K562 (cell line): ENCODE measurements around the gene MYL12B. TPM values are rescaled to one million over a fixed set of nuclear protein-coding genes. Genes with fewer than 3 reads are reported as not detected.

ENCODE experiments used
- CSDE1 ChIP-seq, 2 experiments: fragments of 450-650 bp; IDR thresholded peaks; 2 replicates each; pipeline ENCODE4 v1.6.1; 2016; ENCODE audit warnings: mild to moderate bottlenecking in 1 of 2
- ELF2 ChIP-seq: fragments of 250-450 bp; sonication (Bioruptor Pico); IDR thresholded peaks from 2 replicates; pipeline ENCODE4 v1.5.0; 2021; ENCODE audit warnings: mild to moderate bottlenecking
- FOSL1 ChIP-seq: fragments of 200-800 bp; sonication (Bioruptor generic); conservative IDR thresholded peaks from 2 replicates; pipeline ENCODE4 v1.6.1; 2016; ENCODE audit warnings: missing genetic modification characterization, missing compliant biosample characterization
- HIVEP1 ChIP-seq: fragments of 250-450 bp; sonication (Bioruptor Pico); IDR thresholded peaks from 2 replicates; pipeline ENCODE4 v1.4.0; 2020; ENCODE audit warnings: mild to moderate bottlenecking
- KLF13 ChIP-seq: fragments of 450-650 bp; IDR thresholded peaks from 2 replicates; pipeline ENCODE4 v1.6.1; 2016; ENCODE audit warnings: missing genetic modification characterization, low read depth, mild to moderate bottlenecking, missing compliant biosample characterization, moderate library complexity, borderline replicate concordance
- MAFG ChIP-seq: fragments of 450-650 bp; conservative IDR thresholded peaks from 2 replicates; pipeline ENCODE4 v1.6.1; 2016; ENCODE audit warnings: missing genetic modification characterization, missing compliant biosample characterization
- NKRF ChIP-seq: fragments of 450-650 bp; IDR thresholded peaks from 2 replicates; pipeline ENCODE4 v1.6.1; 2016; ENCODE audit warnings: borderline replicate concordance
- PREB ChIP-seq: sonication (generic); formaldehyde crosslinking; IDR thresholded peaks from 2 replicates; pipeline ENCODE4 v1.8.1; 2023; ENCODE audit warnings: mild to moderate bottlenecking, missing genetic modification reagents
- RUNX1 ChIP-seq: sonication (generic); IDR thresholded peaks from 2 replicates; pipeline ENCODE4 v1.6.1; 2016; ENCODE audit warnings: antibody characterized with exemption, low read depth
- TBP ChIP-seq: optimal IDR thresholded peaks from 2 replicates; pipeline ENCODE3; 2011; ENCODE audit warnings: low read depth, low read length, improper control_type of control experiment
- TSC22D4 ChIP-seq: fragments of 450-650 bp; IDR thresholded peaks from 2 replicates; pipeline ENCODE4 v1.6.1; 2016; ENCODE audit warnings: missing genetic modification characterization, missing biosample characterization, control low read depth
- USF2 ChIP-seq: sonication (generic); formaldehyde crosslinking; IDR thresholded peaks from 2 replicates; pipeline ENCODE4 v1.5.0; 2020; ENCODE audit warnings: missing genetic modification reagents
- ZNF174 ChIP-seq: fragments of 250-450 bp; sonication (Bioruptor Pico); IDR thresholded peaks from 2 replicates; pipeline ENCODE4 v1.4.0; 2020; ENCODE audit warnings: mild to moderate bottlenecking
- ZNF408 ChIP-seq: fragments of 250-450 bp; sonication (Bioruptor Pico); IDR thresholded peaks from 2 replicates; pipeline ENCODE4 v1.4.0; 2020; ENCODE audit warnings: low read depth, mild to moderate bottlenecking, moderate library complexity
- ZNF696 ChIP-seq: fragments of 250-450 bp; sonication (Bioruptor Pico); conservative IDR thresholded peaks from 2 replicates; pipeline ENCODE4 v1.4.0; 2020; ENCODE audit warnings: mild to moderate bottlenecking, moderate library complexity
- polyA plus RNA-seq, 8 experiments: library from polyadenylated mRNA; depleted of rRNA in 4 of 8; stranded (reverse) in 5 of 8; unstranded in 3 of 8; fragments of >200 nt; fragmentation: Nextera tagmentation in 2 of 8; fragmentation: Illumina TruSeq in 1 of 8; extraction: Ambion mirVana in 2 of 8; extraction: Trizol in 1 of 8; gene quantifications; 2 replicates each; pipeline versions ENCODE4 v1.2.1 to v1.2.3, GENCODE V29; 2011 to 2014; ENCODE audit warnings: inconsistent platforms in 1 of 8, missing spikeins in 1 of 8
- total RNA-seq, 7 experiments: library from RNA; depleted of rRNA in 6 of 7; stranded (reverse); fragments of >200 nt in 6 of 7; fragmentation: Illumina TruSeq in 2 of 7; extraction: Trizol in 2 of 7; gene quantifications; 2 replicates each; pipeline versions ENCODE4 v1.2.1 to v1.2.3, GENCODE V29; 2011 to 2021; ENCODE audit warnings: low replicate concordance in 1 of 7

The MYL12B gene
- total and polyA plus RNA-seq, 9 of the 15 experiments (the other 6 are each of a cell fraction or from before 2014, with no cell fraction given), result 220 to 995 (median 463) TPM

DNA sequence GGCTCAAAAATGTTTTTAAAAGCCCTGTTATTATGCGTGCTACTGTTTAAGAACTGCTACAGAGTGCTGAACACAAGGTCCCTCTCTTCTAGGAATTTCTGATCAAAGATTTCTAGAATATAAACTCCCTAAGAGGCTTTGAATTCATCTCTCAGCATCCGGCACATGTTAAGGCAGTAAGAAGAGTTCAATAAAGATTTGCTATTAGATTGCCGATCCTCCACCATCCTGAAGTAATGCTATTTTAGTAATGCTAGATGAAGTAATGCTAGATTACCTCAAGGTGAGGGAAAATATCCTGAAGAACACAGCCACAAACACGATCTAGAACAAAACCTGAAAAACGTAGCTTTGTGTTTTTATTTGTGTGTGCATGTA, 949 bp upstream of the MYL12B start (continued):
- TF ChIP-seq CSDE1 (IDR thresholded peaks at IDR 0.05) (0 out of 4 replicates have a peak, but pooled peaks of 1 of the 2 experiments have one; percentile 35), ZNF696 (no peak), USF2 (CRISPR knock-in tag) (no peak), NKRF (no peak), FOSL1 (no peak), KLF13 (tag) (no peak), ZNF408 (CRISPR knock-in tag) (no peak), TBP (no peak), MAFG (tag) (no peak), HIVEP1 (CRISPR knock-in tag) (no peak), ELF2 (CRISPR knock-in tag) (0 out of 2 replicates have a peak, but pooled peaks have one; percentile 16), TSC22D4 (no peak), ZNF174 (no peak), PREB (CRISPR knock-in tag) (0 out of 2 replicates have a peak, but pooled peaks have one; percentile 17), RUNX1 (no peak)
